Lower leg skin (tissue), 3 donors: ENCODE data around the gene RBFOX2.

Source experiments
- CTCF ChIP-seq, 3 donors: fragments of 450-650 bp; IDR thresholded peaks; one replicate each; pipeline ENCODE4 v1.5.1; 2016; ENCODE audit warnings: antibody characterized with exemption in 3 of 3, mild to moderate bottlenecking in 3 of 3, moderate library complexity in 2 of 3
- POLR2A ChIP-seq, 2 donors: fragments of 450-650 bp; IDR thresholded peaks; one replicate each; pipeline ENCODE4 v1.6.1; 2016 to 2017; ENCODE audit warnings: antibody characterized with exemption in 2 of 2, mild to moderate bottlenecking in 1 of 2, moderate library complexity in 1 of 2

DNA sequence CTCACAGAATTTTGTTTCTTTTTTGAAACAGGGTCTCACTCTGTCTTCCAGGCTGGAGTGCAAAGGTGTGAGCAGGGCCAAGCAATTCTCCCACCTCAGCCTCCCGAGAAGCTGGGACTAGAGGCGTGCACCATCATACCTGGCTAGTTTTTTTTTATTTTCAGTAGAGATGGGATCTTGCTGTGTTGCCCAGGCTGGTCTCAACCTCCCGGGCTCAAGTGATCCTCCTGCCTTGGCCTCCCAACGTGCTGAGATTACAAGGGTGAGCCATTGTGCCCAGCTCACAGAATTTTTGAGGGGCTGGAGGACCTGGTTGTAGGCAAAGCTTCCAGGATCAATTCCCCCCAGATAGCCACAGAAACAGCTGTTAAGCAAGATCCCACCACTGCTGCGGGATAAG, 47.1 kb upstream of the RBFOX2 start:
- TF ChIP-seq CTCF (IDR thresholded peaks at IDR 0.05) (no peak), POLR2A (IDR thresholded peaks at IDR 0.05) (no peak)
